GM04503 (cell line): Measurements from ENCODE around the gene MUC5B.

Experiments
- DNase-seq: peaks from one replicate; pipeline ENCODE4 v3.0.0-alpha.2; 2012; ENCODE audit warnings: low read depth

The MUC5B gene

DNA sequence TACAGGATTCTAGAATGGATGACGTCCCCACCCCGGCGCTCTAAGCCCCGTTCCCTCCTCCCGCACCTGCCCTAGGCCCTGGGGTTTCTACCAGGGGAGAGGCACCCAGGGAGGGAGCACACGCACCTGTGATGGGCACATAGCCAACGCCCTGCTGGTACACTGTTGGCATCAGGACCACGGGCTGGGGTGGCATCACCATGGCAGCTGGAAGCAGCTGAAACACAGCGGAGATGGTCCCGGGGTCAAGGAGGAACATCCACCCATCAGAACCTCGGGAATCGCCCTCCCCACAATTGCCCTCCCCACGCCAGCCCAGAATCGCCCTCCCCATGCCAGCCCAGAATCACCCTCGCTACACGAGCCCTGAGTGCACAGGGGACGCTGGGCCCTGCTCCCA is 63.0 kb downstream of the MUC5B start:
- no peak for DNase-seq

DNA sequence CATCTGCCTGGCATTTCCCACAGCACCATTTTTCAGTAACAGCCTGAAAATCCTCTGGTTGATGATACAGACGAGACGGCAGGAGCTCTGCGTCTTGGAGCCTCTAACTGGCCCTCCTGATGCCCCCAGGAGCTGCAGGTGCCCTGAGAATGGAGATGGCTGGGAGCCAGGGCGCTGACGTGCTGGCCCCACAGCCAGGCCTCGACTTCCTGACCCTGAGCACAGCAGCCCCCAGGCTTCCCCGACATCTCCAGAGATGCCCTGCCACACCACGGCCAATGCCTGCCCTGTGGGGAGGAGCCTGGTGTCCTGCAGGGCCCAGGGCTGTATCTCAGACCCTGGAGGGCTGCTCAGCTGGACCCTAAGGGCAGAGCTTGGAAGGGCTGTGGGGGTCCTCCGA is 65.1 kb downstream of the MUC5B start:
- no peak for DNase-seq

DNA sequence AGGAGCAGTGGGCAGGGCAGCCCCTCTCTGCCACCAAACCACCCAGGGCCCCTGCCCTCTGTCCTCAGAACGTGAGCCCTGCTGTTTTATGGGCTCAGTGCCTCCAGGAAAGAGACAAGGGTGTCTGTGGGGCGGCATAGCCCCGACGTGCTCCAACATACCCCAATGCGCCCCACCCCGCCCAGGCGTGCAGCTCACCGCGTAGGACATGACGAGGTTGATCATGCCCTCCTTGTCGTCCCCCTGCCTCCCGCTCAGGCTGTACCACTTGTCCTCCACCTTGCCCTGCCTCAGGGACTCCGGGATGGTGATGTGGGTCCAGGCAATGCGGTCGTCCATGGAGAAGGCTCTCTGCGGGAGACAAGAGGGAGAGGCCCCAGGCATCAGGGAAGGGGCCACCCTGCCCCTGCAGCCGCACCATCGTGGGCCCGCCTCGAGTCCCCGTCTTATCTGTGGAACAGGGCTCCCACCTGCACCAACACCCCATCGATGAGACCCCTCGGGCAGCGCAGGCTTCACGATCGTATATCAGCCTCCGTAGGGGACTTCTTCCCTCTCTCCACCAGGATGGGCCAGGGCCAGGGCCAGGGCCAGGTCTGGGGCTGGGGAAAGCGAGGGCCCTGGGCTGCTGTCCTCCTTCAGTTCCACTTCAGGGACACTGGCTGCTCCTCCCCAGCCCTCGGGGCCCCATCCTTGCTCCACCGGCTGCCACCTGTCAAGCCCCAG is 65.7 kb downstream of the MUC5B start:
- DNase-seq, result no peak

DNA sequence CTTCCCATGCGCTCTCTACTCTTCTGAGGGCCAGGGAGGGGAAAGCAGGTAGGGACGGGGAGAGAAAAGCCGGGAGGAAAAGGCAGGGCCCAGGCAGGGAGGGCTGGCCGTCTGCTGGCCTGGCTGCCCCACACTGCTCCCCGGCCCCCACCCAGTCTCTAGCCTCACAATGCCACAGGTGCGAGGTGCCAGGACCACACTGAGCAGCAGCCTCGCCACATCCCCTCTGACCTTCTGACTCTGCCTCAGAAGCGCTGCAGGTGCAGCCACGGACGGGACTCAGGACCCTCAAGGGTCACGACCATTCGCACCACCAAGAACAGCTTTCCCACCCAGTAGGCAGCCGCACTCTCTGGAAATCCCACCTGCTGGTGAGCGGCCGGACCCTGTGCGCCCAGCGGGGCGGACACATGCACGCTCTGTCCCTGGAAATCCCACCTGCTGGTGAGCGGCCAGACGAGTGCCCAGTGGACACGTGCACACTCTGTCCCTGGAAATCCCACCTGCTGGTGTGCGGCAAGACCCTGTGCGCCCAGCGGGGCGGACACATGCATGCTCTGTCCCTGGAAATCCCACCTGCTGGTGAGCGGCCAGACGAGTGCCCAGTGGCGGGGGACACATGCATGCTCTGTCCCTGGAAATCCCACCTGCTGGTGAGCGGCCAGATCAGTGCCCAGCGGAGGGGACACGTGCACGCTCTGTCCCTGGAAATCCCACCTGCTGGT is 66.5 kb downstream of the MUC5B start:
- no peak for DNase-seq

DNA sequence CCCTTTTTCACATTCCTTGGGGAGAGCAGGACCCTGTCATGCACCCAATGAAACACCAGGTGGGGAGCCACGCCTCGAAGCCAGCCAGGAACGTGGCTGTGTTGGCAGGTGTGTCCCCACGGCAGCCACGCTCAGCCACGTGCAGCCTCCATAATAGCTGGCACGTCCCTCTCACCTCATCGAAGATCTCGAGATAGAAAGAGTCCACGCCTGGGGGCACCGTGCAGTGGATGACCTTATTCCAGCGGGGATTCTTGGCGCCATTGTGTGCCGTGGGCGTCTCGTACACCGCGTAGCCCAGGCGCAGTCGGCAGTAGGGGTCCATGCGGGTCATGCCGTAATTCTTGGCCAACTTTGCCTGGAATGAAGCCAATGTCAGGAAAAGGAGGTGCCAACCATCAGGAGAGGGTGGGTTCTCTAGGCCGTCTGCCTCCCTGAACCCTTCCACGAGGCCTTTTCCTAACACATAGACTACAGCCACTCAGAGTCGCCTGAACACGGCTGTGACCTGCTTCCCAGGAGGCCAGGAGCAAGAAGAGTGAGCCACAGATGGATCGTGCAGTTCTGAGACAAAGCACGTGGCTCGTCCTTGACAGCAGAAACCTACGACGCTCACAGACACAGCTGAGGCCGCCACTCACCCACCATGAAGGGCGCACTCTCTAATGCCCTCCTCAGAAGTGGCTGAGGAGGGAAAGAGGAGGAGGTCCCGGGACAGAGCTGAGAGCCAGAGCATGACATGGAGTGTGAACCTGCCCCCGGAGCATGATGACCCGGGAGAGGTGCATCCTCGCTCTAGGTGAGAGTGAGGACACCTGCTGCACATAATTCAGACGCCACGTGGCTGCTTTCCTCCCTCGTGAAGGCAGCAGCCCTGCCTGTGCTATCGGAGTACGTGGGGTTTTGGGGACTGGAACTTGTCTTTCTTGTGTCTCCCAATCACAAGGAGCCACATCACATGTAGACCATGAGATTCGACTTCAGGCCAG is 67.5 kb downstream of the MUC5B start:
- no peak for DNase-seq

DNA sequence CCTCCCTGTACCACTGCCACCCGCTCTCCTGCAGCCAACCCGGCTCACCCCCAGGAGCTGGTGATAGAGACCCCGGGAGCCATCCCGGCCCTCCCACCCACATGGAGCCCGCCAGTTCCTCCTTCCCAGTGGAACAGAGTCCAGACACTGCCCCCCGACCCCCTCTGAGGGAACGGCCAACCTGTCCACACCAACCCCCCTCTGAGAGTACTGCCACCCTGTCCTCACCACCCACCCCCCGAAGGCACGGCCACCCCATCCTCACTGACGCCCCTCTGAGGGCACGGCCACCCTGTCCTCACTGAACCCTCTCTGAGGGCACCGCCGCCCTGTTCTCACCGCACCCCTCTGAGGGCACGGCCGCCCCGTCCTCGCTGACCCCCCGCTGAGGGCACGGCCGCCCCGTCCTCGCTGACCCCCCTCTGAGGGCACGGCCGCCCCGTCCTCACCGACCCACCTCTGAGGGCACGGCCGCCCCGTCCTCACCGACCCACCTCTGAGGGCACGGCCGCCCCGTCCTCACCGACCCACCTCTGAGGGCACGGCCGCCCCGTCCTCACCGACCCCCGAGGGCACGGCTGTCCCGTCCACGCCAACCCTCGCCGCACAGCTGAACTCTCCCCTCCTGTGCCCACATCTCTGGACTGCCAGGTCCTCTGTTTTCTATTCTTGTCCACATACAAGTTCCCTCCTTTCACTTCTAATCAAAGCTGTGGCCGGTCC is 68.6 kb downstream of the MUC5B start:
- no peak for DNase-seq

DNA sequence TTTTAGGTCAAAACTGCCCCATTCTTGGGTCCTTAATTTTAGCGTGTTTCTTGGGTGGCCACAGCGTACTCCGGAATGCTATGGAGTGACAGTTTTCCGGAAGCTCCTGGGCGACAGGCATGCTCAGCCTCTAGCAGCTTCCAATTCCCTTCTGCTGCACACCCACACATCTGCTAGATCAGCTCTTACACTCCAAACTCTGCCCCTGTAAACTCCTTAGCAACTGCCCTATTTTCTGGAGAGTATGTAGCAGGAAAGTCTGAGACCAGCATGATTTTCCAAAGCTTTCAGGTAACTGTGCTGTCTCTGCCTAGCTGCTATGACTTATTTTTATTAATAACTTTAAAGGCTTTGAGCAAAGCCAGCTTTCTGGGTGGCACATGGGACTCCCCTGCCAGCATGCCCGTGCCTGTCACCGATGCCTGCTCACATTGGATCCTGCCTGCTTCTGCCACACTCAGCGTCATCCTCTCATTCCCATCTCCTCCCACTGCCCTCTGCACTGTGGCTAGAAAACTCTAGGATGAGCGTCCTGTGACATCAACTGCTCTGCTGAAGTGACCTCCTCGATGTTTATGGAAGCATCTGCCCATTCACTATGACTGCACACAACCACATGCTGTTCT is 69.3 kb downstream of the MUC5B start:
- DNase-seq, result no peak

DNA sequence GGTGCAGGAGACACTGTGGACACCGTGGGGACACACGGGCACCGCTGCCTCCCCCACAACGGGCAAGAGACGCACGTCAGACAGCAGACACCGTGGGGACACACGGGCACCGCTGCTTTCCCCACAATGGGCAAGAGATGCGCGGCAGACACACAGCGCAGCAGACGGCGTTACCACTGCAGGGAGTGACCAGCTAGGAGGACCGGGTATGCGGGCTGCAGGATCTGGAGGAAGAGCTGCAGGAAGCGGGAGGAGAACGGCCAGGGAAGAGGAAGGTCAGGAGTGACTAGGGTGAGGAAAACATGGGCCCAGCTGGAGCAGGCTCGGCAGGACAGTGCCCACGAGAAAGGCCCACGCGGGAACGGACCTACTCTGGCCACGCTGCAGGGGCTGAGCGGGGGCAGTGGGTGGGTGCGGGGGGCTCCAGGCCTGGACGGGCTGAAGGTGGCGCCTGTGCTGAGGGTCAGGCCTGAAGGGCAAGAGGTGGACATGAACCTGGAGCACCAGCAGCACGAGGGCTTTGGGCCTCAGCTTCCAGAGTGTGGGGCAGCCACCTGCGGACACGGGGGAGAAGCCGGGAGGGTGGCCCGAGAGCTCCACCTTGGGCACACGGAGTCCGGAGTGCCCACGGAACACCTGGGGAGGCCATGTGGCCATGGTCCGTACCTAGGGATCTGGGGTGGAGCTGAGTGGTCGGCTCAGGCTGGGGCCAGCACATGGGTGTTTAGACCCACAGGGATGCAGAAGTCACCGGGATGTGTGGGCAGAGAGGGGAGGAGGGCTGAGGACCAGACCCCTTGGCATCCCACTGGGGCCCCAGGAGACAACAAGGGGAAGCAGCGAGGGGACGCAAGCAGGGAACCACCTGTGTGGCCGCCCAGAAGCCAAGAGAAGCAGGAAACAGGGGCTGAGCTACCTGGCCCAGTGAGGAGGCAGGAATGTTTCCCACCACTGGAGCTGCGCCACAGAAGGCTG is 70.1 kb downstream of the MUC5B start:
- no peak for DNase-seq

DNA sequence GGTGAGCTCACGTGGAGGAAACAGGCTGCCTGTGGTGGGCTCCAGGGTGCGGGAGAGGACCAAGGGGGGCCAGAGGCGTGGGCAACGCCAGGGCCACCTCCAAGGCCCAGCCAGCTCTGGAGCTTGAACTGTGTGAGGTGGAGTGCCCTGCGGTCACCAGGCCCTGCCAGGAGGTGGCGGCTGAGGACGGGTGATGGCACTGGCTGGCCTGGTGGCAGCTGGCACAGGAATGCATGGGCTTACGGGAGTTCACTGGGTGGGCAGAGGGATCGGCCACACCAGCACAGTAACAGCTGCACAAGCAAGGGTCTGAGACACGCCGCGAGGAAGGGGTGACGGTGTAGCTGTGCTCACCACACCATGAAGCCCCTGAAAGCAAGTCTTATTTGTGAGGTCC is 70.8 kb downstream of the MUC5B start:
- DNase-seq, result no peak

DNA sequence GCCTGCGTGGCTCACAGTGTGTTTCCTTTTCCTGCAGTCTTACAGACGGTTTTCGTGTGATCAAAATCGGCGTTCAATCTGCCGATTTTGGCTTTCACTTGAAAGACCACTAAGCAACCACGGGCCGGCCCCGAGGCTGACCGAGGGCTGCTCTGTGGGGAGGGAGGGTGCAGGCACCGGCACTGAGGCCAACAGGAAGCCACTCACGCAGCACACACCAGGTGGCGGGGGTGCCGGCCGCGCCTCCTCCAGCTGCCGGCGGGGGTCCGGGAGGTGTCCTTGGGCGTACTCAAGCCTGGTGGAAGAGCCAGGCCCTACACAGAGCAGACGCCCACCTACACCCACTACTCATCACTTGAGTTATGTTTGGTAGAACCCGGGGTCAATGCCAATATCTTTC is 72.2 kb downstream of the MUC5B start:
- no peak for DNase-seq

DNA sequence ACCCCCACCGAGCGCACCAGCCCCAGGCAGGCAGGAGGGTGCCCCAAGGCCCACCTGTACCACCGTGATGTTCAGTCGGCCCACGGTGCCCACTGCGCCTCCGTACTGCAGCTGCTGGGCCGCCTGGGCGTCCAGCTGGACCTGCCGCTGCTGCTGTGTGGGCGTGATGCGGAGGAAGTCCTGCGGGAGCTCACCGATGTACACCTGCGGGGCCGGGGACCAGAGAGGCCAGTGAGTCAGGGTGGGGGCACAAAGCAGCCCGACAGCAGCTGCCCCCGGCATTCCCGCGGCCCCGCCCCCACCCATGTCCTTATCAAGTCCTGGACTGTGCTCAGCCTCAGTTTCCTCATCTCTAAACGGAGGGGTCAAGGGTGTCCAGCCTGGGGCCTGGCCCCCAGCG is 72.7 kb downstream of the MUC5B start:
- DNase-seq, result no peak

DNA sequence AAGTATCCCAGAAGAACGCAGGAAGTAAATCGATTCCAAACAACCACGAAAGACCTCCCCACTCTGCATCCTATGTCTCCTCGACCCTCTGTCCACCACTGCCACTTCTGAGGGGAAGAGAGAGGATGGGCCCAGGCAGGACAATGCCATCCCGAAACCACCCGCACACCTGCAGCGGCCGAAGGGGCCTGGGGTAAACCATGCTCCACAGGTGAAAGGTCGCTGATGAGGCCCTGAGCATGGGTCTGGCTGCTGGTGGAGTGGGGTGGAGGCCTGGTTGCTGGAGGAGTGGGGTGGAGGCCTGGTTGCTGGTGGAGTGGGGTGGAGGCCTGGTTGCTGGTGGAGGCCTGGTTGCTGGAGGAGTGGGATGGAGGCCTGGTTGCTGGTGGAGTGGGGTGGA is 73.4 kb downstream of the MUC5B start:
- DNase-seq, result no peak

DNA sequence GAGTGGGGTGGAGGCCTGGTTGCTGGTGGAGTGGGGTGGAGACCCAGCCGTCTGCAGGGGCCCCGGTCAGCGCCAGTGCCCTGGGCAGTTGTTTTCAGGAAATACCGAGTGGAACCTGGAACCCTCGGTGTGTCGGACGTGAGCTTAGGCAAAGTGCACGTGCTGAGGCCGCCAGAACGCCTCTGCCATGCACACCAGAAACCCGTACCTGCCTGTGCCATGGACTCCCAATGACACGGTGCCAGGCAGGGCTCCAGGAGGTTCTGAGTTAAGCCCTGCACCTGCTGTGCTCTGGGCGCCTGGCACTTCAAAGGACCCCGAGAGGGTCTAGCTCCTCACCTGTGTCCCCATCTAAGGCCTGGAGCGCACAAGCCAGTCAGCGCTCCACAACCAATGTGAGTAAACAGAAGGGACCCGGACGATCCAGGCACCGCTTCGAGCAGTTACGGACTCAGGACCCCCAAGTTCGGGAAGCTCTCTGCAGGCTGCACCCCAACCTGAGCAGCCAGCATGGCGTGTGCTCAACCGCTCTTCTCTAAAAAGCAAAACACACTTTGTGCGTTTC is 74.2 kb downstream of the MUC5B start:
- no peak for DNase-seq

DNA sequence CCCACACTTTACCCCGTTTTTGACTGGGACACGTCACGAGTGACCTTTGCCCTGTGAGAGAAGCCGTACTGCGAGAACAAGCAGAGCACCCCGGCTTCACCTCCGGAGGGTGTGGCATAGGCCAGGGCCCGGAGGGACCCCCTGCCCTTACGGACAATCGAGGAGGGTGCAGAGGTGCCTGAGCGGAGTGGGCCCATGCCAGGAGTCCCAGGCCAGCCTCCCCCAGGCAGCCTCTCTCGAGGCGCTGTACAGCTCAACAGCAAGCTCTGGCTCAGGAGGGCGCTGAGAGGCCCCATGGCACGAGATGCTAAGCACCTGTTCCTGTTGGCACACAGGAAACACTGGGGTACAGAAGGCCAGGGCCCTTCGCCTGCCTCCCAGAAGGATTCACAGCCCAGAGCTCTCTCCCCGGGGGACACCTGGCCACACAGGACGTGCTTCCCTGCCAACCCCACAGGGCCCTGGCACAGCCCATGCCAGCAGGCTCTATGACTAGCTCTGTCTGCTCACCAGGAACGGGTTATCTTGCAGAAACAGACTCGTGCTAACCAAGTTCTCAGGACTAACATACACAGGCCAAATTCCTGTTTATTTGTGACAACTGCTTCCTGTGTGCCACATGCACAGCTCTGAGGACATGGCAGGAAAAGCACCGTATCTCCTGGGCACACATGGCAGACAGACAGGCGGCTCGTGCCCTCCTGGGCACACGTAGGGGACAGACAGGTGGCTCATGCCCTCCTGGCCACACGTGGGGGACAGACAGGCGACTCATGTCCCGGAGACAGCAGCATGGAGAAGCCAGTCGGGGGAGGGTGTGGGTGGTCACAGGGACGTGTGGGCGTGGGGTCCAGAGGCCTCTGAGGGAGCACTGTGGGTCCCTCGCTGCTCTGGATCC is 75.0 kb downstream of the MUC5B start:
- no peak for DNase-seq

DNA sequence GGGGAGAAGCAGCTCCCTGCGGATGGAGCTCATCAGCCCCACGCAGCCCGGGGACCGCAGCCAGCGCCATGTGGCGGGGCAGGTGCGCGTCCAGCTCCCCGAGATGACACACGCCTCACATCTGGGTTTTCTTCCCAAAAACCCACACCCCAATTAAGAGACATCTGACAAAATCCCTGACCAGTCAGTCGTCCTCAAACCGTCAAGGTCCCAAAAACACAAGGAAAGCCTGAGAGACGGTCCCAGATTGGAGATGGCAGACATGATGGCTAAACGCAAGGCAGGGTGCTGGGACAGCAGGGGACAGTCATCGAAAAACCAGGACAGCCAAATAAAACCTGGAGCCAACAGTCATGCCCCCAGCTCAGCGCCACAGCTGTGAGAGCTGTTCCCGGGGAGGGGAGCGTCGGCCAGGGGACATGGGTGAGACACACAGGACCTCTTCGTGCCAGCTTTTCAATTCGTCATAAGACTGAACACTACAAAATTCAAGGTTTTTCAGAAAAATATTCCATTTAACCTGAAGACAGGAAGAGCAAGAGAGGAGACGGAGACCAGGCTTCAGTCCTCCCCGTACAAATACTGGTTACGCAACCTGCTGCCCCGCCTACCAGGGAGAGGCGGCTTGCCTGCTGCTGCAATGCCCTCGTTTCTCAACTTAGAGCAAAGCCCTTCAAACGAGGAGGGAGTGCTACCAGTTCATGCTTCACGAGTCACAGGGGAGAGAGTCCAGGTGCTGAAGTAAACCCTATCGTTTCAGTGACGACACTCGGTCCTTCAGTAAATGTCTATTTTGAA is 76.0 kb downstream of the MUC5B start:
- peak; percentile 46 for DNase-seq

DNA sequence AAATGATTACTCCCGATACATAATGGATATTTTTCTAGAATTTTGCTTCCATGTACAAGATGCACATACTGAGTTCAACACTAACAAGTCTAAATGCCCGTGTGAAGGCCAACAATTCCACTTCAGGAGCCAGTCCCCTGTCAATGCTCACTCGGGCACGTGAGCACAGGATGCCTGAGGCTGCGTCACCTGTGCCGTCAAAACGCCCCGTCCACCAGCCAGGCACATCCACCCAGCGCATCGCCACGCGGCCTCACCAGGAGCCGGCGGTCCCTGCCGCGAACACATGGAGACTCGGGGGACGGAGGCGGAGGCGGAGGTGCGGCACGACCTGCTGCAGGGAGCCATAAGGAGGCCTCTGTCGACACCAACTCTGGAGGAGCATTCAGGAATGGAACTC is 76.8 kb downstream of the MUC5B start:
- DNase-seq, result no peak

DNA sequence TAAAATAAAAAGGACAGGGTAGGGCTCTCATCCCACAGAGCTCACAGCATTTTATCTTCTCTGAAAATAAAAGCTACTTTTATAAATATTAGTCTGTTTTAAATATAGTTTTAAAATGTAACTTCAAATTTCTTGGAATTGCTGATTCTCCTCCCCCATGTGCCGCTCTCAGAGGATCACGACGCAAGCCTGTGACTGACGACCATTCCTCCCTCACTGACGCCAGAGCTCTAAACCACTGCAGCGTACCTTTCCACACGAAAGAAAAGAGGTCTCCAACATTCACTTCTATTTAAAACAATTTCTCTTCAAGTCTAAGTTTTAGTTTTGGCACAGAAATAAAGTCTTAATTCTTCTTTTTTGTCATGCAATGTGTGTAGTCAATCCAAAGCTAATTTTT is 77.3 kb downstream of the MUC5B start:
- DNase-seq, result no peak

DNA sequence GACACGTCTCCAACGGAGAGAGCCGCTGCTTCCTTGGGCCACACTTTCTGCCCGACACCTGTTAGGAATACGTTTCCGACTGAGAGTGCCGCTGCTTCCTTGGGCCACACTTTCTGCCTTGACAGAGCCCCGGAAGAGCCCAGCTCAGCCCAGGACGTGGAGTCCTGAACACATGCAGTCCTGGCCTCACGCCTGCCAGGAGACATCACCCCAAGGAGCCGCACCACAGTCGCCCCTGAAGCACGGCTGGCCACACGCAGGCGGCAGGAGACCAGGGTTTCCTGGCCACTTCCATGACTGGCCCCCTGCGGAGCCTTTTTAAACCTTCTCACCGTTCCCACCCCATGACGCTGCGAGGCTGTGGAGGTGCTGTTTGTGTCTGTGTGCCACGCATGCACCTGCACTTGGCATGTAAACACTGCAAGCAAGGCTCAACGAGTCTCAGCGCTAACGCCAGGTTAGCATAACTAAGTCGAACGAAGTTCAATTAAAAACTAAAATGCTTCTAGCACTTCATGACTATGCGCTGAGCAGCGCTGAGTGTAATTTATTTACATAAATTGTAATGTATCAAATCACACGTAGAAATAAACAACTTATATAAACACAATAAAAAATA is 77.8 kb downstream of the MUC5B start:
- DNase-seq, result no peak
